OCI-LY3 (cell line): Measurements from ENCODE around the gene USP7.

Experiments used
- H2AFZ ChIP-seq: fragments of 200-600, 300-600 bp; shearing (Covaris generic); 2 replicates; pipeline ENCODE4 v1.6.0; 2014; ENCODE audit warnings: antibody characterized with exemption, low read depth, low read length
- H3K27ac ChIP-seq: fragments of 200-600, 300-600 bp; sonication (generic); 2 replicates; pipeline ENCODE4 v1.5.1; 2014; ENCODE audit warnings: mild to moderate bottlenecking, low read length, moderate library complexity, mixed read lengths
- H3K27me3 ChIP-seq: fragments of 200-600, 300-600 bp; sonication (generic); 2 replicates; pipeline ENCODE4 v1.6.1; 2014; ENCODE audit warnings: low read depth, low read length, mixed read lengths
- H3K36me3 ChIP-seq: fragments of 200-600, 300-600 bp; sonication (generic); replicated peaks from 2 replicates; pipeline ENCODE3; 2014; ENCODE audit warnings: low read depth, low read length, mixed read lengths
- H3K4me1 ChIP-seq: fragments of 300-600, 200-600 bp; sonication (generic); 2 replicates; pipeline ENCODE4 v1.6.1; 2014; ENCODE audit warnings: low read length, mixed read lengths
- H3K4me2 ChIP-seq: fragments of 200-600, 300-600 bp; sonication (generic); 2 replicates; pipeline ENCODE4 v1.6.1; 2014; ENCODE audit warnings: low read length, mixed read lengths
- H3K4me3 ChIP-seq: fragments of 300-600, 200-600 bp; sonication (generic); 2 replicates; pipeline ENCODE4 v1.5.1; 2014; ENCODE audit warnings: antibody characterized with exemption, mild to moderate bottlenecking, low read length, moderate library complexity
- H3K79me2 ChIP-seq: fragments of 300-600, 200-600 bp; shearing (Covaris generic); 2 replicates; pipeline ENCODE4 v1.6.1; 2014; ENCODE audit warnings: mild to moderate bottlenecking, low read length, mixed read lengths
- H3K9ac ChIP-seq: fragments of 300-600, 200-600 bp; shearing (Covaris generic); 2 replicates; pipeline ENCODE4 v1.6.0; 2014; ENCODE audit warnings: mild to moderate bottlenecking, low read length, moderate library complexity
- H3K9me3 ChIP-seq: fragments of 200-600, 300-600 bp; shearing (Covaris generic); 2 replicates; pipeline ENCODE4 v1.6.1; 2014; ENCODE audit warnings: low read length, mixed read lengths; ENCODE audit not compliant: insufficient read depth
- H4K20me1 ChIP-seq: fragments of 200-600, 300-600 bp; sonication (generic); 2 replicates; pipeline ENCODE4 v1.6.1; 2016; ENCODE audit warnings: low read length, mixed read lengths; ENCODE audit not compliant: insufficient read depth
- CTCF ChIP-seq: fragments of 200-600, 300-600 bp; sonication (generic); IDR thresholded peaks from 2 replicates; pipeline ENCODE4 v1.5.1; 2014; ENCODE audit warnings: antibody characterized with exemption, low read length, low read depth
- EZH2phosphoT487 ChIP-seq: fragments of 200-600 bp; shearing (Covaris generic); IDR thresholded peaks from 2 replicates; pipeline ENCODE4 v1.6.1; 2018; ENCODE audit warnings: antibody characterized with exemption, mixed run types, low read depth

USP7 gene

GRCh38 chr16:8869212-8869987 is 94.3 kb downstream of the USP7 start:
- TF ChIP-seq EZH2phosphoT487 (no peak), CTCF (no peak)
- Histone ChIP-seq H3K9me3 (no peaks in the 10 kb centered on the region), H3K4me1 (peaks cover 24% of the 10 kb centered on the region), H3K9ac (peak overlapping the region; percentile 68), H3K36me3 (no peaks in the 10 kb centered on the region), H3K79me2 (peaks cover 34% of the 10 kb centered on the region), H3K4me2 (peak overlapping the region; percentile 93), H4K20me1 (peaks cover 30% of the 10 kb centered on the region), H3K27ac (no peak overlapping the region), H3K27me3 (no peaks in the 10 kb centered on the region), H2AFZ (peak overlapping the region; percentile 86), H3K4me3 (peak overlapping the region; percentile 84)

- Histone ChIP-seq H3K9ac (peak within 1 kb of the TSS; percentile 69), H3K4me3 (peak within 1 kb of the TSS; percentile 84), H4K20me1 (peaks cover 38% of the 10 kb centered on the region), H3K4me2 (peak within 1 kb of the TSS; percentile 93), H3K9me3 (no peaks in the 10 kb centered on the region), H3K27ac (peak within 1 kb of the TSS; percentile 54), H3K27me3 (no peaks in the 10 kb centered on the region), H2AFZ (peak within 1 kb of the TSS; percentile 86), H3K79me2 (peaks cover 42% of the 10 kb centered on the region), H3K4me1 (peaks cover 24% of the 10 kb centered on the region), H3K36me3 (no peaks in the 10 kb centered on the region)
- TF ChIP-seq EZH2phosphoT487 (no peak), CTCF (no peak)
Measured at GRCh38 chr16:8868416-8869211, 95.1 kb downstream of the USP7 start, which contains the start of gene CARHSP1. TSS of gene CARHSP1 (minus strand) at chr16:8869006. CDS start at chr16:8859328, 9,678 bp downstream.

- H3K79me2 ChIP-seq, result peaks cover 46% of the 10 kb centered on the region
- H3K27me3 ChIP-seq, result no peaks in the 10 kb centered on the region
- H2AFZ ChIP-seq, result peak overlapping the region; percentile 49; the same call in 1 of the 2 replicates
- TF ChIP-seq CTCF (no peak), EZH2phosphoT487 (no peak)
- peak overlapping the region; percentile 69 for H3K9ac ChIP-seq
- H4K20me1 ChIP-seq, result peaks cover 45% of the 10 kb centered on the region
- H3K27ac ChIP-seq, result peak overlapping the region; percentile 54
- no peaks in the 10 kb centered on the region for H3K36me3 ChIP-seq
- H3K4me3 ChIP-seq, result peak overlapping the region; percentile 77
- no peaks in the 10 kb centered on the region for H3K9me3 ChIP-seq
- peak overlapping the region; percentile 90 for H3K4me2 ChIP-seq
- H3K4me1 ChIP-seq, result peaks cover 24% of the 10 kb centered on the region
Measured at GRCh38 chr16:8867932-8868415, 95.7 kb downstream of the USP7 start.
